Upper lobe of left lung (tissue), 4 donors: ENCODE results near the gene VSTM4.

Experiments used
- CTCF ChIP-seq, 6 experiments: fragments of 450-650 bp in 4 of 6; fragments of 200-600 bp in 2 of 6; sonication (generic) in 2 of 6; IDR thresholded peaks; one replicate each; pipeline ENCODE4 v1.5.1; 2016 to 2019; ENCODE audit warnings: antibody characterized with exemption in 6 of 6
- EP300 ChIP-seq, 4 donors: sonication (generic); formaldehyde crosslinking; IDR thresholded peaks; one replicate each; pipeline ENCODE4 v1.5.1; 2017; ENCODE audit warnings: antibody characterized with exemption in 4 of 4, control low read depth in 2 of 4
- POLR2A ChIP-seq, 4 donors: fragments of 450-650 bp; IDR thresholded peaks; one replicate each; pipeline ENCODE4 v1.5.1; 2016 to 2017; ENCODE audit warnings: antibody characterized with exemption in 4 of 4, mild to moderate bottlenecking in 2 of 4
- POLR2AphosphoS5 ChIP-seq, 2 donors: sonication (generic); formaldehyde crosslinking; IDR thresholded peaks; one replicate each; pipeline ENCODE4 v1.5.1; 2017; ENCODE audit warnings: antibody characterized with exemption in 2 of 2

DNA sequence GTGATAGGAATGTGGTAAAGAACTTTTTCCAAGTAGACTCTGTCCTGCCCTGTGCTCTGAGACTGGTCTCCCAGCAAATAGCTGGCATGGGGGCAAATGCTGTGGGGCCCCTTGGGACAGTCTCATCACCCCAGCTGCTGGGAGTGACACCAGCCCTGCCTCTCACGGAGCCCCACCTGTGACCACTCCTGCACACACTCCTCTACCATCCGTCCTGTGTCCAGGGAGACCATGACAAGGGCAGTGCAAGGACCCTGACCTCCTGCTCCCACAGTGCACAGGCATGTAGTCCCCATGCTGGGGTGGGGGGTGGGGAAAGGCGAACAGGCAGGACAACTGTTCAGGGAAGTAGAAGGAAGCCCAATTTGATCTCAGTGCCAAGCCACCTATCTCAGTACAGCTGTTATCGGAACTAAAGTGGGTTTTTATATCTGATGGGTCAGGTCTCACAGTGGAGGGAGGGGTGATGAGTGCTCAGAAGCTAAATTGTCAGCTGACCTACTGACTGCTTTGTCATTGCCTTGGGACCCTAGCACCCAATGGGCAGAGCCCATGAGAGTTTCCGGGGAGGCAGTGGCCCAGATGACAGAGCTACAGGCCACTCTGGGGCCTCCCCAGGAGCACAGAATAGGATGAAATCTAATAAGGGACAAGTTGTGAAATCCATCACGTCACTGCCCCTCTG, 24.5 kb downstream of the VSTM4 start:
- TF ChIP-seq CTCF (IDR thresholded peaks at IDR 0.05) (no peak), POLR2A (IDR thresholded peaks at IDR 0.05) (no peak), EP300 (IDR thresholded peaks at IDR 0.05) (no peak), POLR2AphosphoS5 (IDR thresholded peaks at IDR 0.05) (no peak)
